ENCODE measurements around the gene JAZF1. TPM values are rescaled to one million over a fixed set of nuclear protein-coding genes. Genes with fewer than 3 reads are reported as not detected.
A peak's percentile ranks its signal among the peaks of the same experiment; 100 is the strongest.

JAZF1 gene
- polyA plus RNA-seq, 3 donors: 12.1 to 18.1 (median 17.2) TPM

GRCh38 chr7:27897001-27897400 is 283.6 kb downstream of the JAZF1 start:
- peaks cover 0 to 3% (median 0%) of the 10 kb centered on the region in 7 donors for H3K9me3 Mint-ChIP-seq
- Histone ChIP-seq H2AFZ (ENCODE audit: insufficient read depth, low read depth, low read length, poor library complexity, severe bottlenecking) (no peak overlapping the region), H3K9ac (ENCODE audit: insufficient read depth, low read length, poor library complexity, severe bottlenecking) (no peak overlapping the region), H3K4me1 (ENCODE audit: control insufficient read depth in 1 of 2, insufficient read depth in 2 of 2, low read length in 2 of 2) (peaks cover 41 to 46% of the 10 kb centered on the region in 2 donors), H3K27ac (ENCODE audit: low read depth in 1 of 2, low read length in 2 of 2) (no peak overlapping the region), H3K36me3 (replicated peaks in 1 of 2; ENCODE audit: control insufficient read depth in 1 of 2, insufficient read depth in 2 of 2, low read length in 2 of 2) (peaks cover 13 to 36% of the 10 kb centered on the region in 2 donors), H4K20me1 (ENCODE audit: insufficient read depth, low read length) (peaks cover 9% of the 10 kb centered on the region), H3K79me2 (ENCODE audit: insufficient read depth, low read length) (peaks cover 18% of the 10 kb centered on the region), H3K9me3 (replicated peaks in 1 of 2; ENCODE audit: control insufficient read depth in 1 of 2, insufficient read depth in 1 of 2, low read length in 2 of 2) (no peaks in the 10 kb centered on the region), H3K4me3 (replicated peaks in 1 of 3; ENCODE audit: low read depth in 2 of 3, low read length in 3 of 3) (no peak overlapping the region), H3K4me2 (replicated peaks; ENCODE audit: extremely low read depth, low read length, poor library complexity, severe bottlenecking) (no peak overlapping the region), H3K27me3 (ENCODE audit: control insufficient read depth in 2 of 2, insufficient read depth in 2 of 2, low read length in 2 of 2) (no peaks in the 10 kb centered on the region)
- H3K4me3 Mint-ChIP-seq: no peak overlapping the region
- H3K36me3 Mint-ChIP-seq: peaks cover 31 to 41% of the 10 kb centered on the region in 2 donors
- H3K27ac Mint-ChIP-seq: no peak overlapping the region
- DNase-seq: no peak
- H3K4me1 Mint-ChIP-seq: peaks cover 45% of the 10 kb centered on the region
- no peak for TF ChIP-seq CTCF (IDR thresholded peaks at IDR 0.05)
- WGBS (ENCODE audit: insufficient coverage): 44% methylated on average over 3 of the region's 6 CpGs
- H3K27me3 Mint-ChIP-seq (ENCODE audit: low read depth in 3 of 3): peaks cover 0 to 2% (median 0%) of the 10 kb centered on the region in 3 donors
- intact Hi-C loops (cut with micrococcal nuclease): no loop called here

- H3K4me3 Mint-ChIP-seq: peak overlapping the region in 1 of 2 donors; percentile 57
- H3K4me3 ChIP-seq (replicated peaks in 1 of 3; ENCODE audit: low read depth in 2 of 3, low read length in 3 of 3): no peak overlapping the region
- H3K9ac ChIP-seq (ENCODE audit: insufficient read depth, low read length, poor library complexity, severe bottlenecking): no peak overlapping the region
- peak overlapping the region in 4 of 7 donors; percentile 58 to 87 (median 71) for H3K27ac Mint-ChIP-seq
- peaks cover 0 to 2% (median 0%) of the 10 kb centered on the region in 3 donors for H3K27me3 Mint-ChIP-seq (ENCODE audit: low read depth in 3 of 3)
- H3K4me1 Mint-ChIP-seq: peaks cover 37% of the 10 kb centered on the region
- H4K20me1 ChIP-seq (ENCODE audit: insufficient read depth, low read length): peaks cover 9% of the 10 kb centered on the region
- H3K4me1 ChIP-seq (ENCODE audit: control insufficient read depth in 1 of 2, insufficient read depth in 2 of 2, low read length in 2 of 2): peaks cover 31 to 35% of the 10 kb centered on the region in 2 donors
- peaks cover 17 to 43% of the 10 kb centered on the region in 2 donors for H3K36me3 ChIP-seq (replicated peaks in 1 of 2; ENCODE audit: control insufficient read depth in 1 of 2, insufficient read depth in 2 of 2, low read length in 2 of 2)
- no peaks in the 10 kb centered on the region for H3K27me3 ChIP-seq (ENCODE audit: control insufficient read depth in 2 of 2, insufficient read depth in 2 of 2, low read length in 2 of 2)
- H3K4me2 ChIP-seq (replicated peaks; ENCODE audit: extremely low read depth, low read length, poor library complexity, severe bottlenecking): no peak overlapping the region
- intact Hi-C loops (cut with micrococcal nuclease): no loop called here
- no peak for TF ChIP-seq CTCF (IDR thresholded peaks at IDR 0.05)
- peaks cover 36 to 47% of the 10 kb centered on the region in 2 donors for H3K36me3 Mint-ChIP-seq
- H2AFZ ChIP-seq (ENCODE audit: insufficient read depth, low read depth, low read length, poor library complexity, severe bottlenecking): no peak overlapping the region
- peak overlapping the region in 1 of 2 donors; percentile 40 for H3K27ac ChIP-seq (ENCODE audit: low read depth in 1 of 2, low read length in 2 of 2)
- no peaks in the 10 kb centered on the region for H3K9me3 ChIP-seq (replicated peaks in 1 of 2; ENCODE audit: control insufficient read depth in 1 of 2, insufficient read depth in 1 of 2, low read length in 2 of 2)
- H3K9me3 Mint-ChIP-seq: peaks cover 0 to 3% (median 0%) of the 10 kb centered on the region in 7 donors
- H3K79me2 ChIP-seq (ENCODE audit: insufficient read depth, low read length): peaks cover 16% of the 10 kb centered on the region
- DNase-seq: peak; percentile 20 to 29 (median 21)
Measured at GRCh38 chr7:27895551-27895950, 285.0 kb downstream of the JAZF1 start.
